GM10248 (cell line): ENCODE results near the gene SUFU.
A peak's percentile ranks its signal among the peaks of the same experiment; 100 is the strongest.

ENCODE experiments used
- CTCF ChIA-PET: fragments of 300-600 bp; sonication (Branson Sonifier 250); formaldehyde crosslinking; extraction: SDS; loops from one replicate; lab custom pipeline; 2021; ENCODE audit warnings: antibody characterized with exemption; lab: Yijun Ruan, JAX
- POLR2A ChIA-PET: fragments of 350-650 bp; sonication (Branson Sonifier 250); formaldehyde crosslinking; extraction: SDS; loops from one replicate; lab custom pipeline; 2020; ENCODE audit warnings: antibody characterized with exemption; lab: Yijun Ruan, JAX
- DNase-seq: peaks from one replicate; pipeline ENCODE4 v3.0.0; 2012; ENCODE audit errors: extremely low spot score
- CTCF ChIP-seq: IDR thresholded peaks from 2 replicates; pipeline ENCODE4 v1.5.1; 2012; ENCODE audit warnings: mild to moderate bottlenecking, low read depth; ENCODE audit errors: extremely low read depth, missing control alignments, control extremely low read depth

Gene SUFU

GRCh38 chr10:102647443-102648268 is 143.9 kb downstream of the SUFU start:
- TF ChIP-seq CTCF, result no peak
- DNase-seq, result no peak
- ChIA-PET POLR2A (no interaction called here), CTCF (interaction anchor here (1.6 kb wide), 1 partner anchor 18 kb away, joined by 4 read pairs; no protein-coding TSS in a partner anchor)

- TF ChIP-seq CTCF, result no peak
- DNase-seq, result no peak
- POLR2A ChIA-PET, result no interaction called here
- CTCF ChIA-PET, result no interaction called here
Measured at GRCh38 chr10:102648269-102648888, 144.6 kb downstream of the SUFU start.

GRCh38 chr10:102648889-102649796 is 145.4 kb downstream of the SUFU start:
- TF ChIP-seq CTCF, result no peak
- ChIA-PET POLR2A (interaction anchor here (1.2 kb wide), 1 partner anchor 9 kb away, joined by 3 read pairs; no protein-coding TSS in a partner anchor), CTCF (interaction anchor here (0.9 to 2.0 kb wide), 3 partner anchors 12 to 20 kb away, joined by 3 to 6 read pairs (median 4); no protein-coding TSS in a partner anchor)
- DNase-seq, result no peak

- POLR2A ChIA-PET, result interaction anchor here (0.6 to 1.2 kb wide), 3 partner anchors 8 to 247 kb away, joined by 3 to 4 read pairs (median 3); no protein-coding TSS in a partner anchor
- DNase-seq, result no peak
- CTCF ChIA-PET, result interaction anchor here (0.9 to 2.0 kb wide), 3 partner anchors 11 to 19 kb away, joined by 3 to 6 read pairs (median 4); no protein-coding TSS in a partner anchor
- no peak for TF ChIP-seq CTCF
Measured at GRCh38 chr10:102649797-102650654, 146.3 kb downstream of the SUFU start.

- POLR2A ChIA-PET, result interaction anchor here (1.0 to 1.2 kb wide), 3 partner anchors 8 to 64 kb away, joined by 3 to 4 read pairs (median 3); partner anchors contain the start of genes ARL3 and SFXN2
Measured at GRCh38 chr10:102650655-102651454, 147.1 kb downstream of the SUFU start.

More at GRCh38 chr10:102650655-102651454, 147.1 kb downstream of the SUFU start:
- no peak for TF ChIP-seq CTCF
- peak; percentile 56 for DNase-seq
- CTCF ChIA-PET, result interaction anchor here (1.1 to 2.0 kb wide), 4 partner anchors 10 to 146 kb away, joined by 3 to 9 read pairs (median 5); no protein-coding TSS in a partner anchor
